NT2/D1 (cell line): Measurements from ENCODE around the gene PRDM15.

ENCODE experiments used
- SUZ12 ChIP-seq: IDR thresholded peaks from 2 replicates; pipeline ENCODE4 v1.6.1; 2011; ENCODE audit not compliant: insufficient read length, insufficient read depth; ENCODE audit errors: extremely low read depth
- YY1 ChIP-seq: IDR thresholded peaks from 2 replicates; pipeline ENCODE4 v1.6.1; 2011; ENCODE audit not compliant: insufficient read length, insufficient read depth
- ZNF274 ChIP-seq: IDR thresholded peaks from 2 replicates; pipeline ENCODE4 v1.6.1; 2011; ENCODE audit warnings: mild to moderate bottlenecking, low read depth, low read length

DNA sequence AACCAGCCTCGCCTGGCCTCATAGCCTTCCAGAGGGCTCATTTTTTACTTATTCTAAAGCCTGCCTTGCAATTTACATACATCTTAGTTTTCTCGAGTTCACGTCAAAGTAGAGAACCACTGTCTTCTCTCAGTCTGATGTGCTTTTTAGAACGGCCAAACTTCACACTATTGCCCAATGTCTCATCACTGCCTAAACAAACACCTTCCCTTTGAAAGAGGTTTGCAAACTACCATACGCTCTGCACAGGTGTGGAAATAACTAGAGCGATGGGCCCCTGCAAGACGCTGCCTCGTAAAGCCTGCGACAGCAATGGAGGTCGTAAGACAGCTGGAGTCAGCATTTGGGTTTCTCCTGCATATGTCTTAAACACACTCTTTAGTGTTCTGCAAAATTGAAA is 22.6 kb downstream of the PRDM15 start:
- no peak for TF ChIP-seq YY1
- no peak for TF ChIP-seq SUZ12
- TF ChIP-seq ZNF274, result no peak
